GM21526 (cell line): Measurements from ENCODE around the gene TRAF3IP1.
"Not testable (repeated sequence)": the region's sequence is repeated elsewhere in the genome, so short reads cannot be mapped to it uniquely, and the experiment has no call there.

Experiments used
- ATAC-seq: cut with Tn5 transposase; IDR thresholded peaks from one replicate; pipeline ENCODE4 v1.9.1; 2021; ENCODE audit warnings: moderate library complexity; ENCODE audit not compliant: unreplicated experiment, low FRiP score

Gene TRAF3IP1, protein sequence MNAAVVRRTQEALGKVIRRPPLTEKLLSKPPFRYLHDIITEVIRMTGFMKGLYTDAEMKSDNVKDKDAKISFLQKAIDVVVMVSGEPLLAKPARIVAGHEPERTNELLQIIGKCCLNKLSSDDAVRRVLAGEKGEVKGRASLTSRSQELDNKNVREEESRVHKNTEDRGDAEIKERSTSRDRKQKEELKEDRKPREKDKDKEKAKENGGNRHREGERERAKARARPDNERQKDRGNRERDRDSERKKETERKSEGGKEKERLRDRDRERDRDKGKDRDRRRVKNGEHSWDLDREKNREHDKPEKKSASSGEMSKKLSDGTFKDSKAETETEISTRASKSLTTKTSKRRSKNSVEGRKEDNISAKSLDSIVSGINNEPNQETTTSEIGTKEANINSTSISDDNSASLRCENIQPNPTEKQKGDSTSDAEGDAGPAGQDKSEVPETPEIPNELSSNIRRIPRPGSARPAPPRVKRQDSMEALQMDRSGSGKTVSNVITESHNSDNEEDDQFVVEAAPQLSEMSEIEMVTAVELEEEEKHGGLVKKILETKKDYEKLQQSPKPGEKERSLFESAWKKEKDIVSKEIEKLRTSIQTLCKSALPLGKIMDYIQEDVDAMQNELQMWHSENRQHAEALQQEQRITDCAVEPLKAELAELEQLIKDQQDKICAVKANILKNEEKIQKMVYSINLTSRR

GRCh38 chr2:238320246-238320647 lies at the start of gene TRAF3IP1:
TSS of gene TRAF3IP1 (plus strand) at chr2:238320518. CDS start at chr2:238320663, 145 bp downstream.
- ATAC-seq: peak; percentile 93

GRCh38 chr2:238270606-238271005 lies 49.7 kb upstream of the TRAF3IP1 start:
- ATAC-seq: no peak

- no peak for ATAC-seq
Measured at GRCh38 chr2:238271061-238271554, 49.2 kb upstream of the TRAF3IP1 start.

DNA sequence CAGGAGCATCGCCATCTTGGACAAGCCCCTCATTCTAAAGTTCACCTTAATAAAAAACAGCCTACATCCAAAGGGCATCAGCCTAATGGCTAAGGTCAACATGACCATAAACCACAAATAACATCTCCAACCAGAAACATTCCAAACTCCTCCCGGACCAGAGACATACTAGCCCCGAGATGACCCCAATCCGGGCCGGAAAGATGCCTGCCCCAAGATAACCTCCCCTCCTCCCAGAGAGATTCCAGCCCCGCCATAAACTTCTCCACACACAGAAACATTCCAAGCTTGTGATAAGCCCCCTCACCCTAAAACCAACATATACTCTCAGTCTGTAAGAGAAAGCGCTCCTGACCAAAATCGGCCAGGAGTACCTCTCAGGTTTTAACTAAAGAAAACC lies 48.6 kb upstream of the TRAF3IP1 start:
- not testable (repeated sequence) for ATAC-seq

GRCh38 chr2:238272156-238272555 lies 48.2 kb upstream of the TRAF3IP1 start:
- ATAC-seq: no peak

DNA sequence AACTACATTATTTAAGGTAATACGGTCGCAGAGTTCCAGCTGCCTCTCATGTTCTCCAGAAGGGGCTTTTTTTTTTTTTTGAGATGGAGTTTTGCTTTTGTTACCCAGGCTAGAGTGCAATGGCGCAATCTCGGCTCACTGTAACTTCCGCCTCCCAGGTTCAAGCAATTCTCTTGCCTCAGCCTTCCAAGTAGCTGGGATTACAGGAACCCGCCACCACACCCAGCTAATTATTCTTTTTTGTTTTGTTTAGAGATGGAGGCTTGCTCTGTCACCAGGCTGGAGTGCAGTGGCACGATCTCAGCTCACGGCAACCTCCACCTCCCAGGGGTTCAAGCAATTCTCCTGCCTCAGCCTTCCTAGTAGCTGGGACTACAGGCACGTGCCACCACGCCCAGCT lies 46.9 kb upstream of the TRAF3IP1 start:
- ATAC-seq: not testable (repeated sequence)

DNA sequence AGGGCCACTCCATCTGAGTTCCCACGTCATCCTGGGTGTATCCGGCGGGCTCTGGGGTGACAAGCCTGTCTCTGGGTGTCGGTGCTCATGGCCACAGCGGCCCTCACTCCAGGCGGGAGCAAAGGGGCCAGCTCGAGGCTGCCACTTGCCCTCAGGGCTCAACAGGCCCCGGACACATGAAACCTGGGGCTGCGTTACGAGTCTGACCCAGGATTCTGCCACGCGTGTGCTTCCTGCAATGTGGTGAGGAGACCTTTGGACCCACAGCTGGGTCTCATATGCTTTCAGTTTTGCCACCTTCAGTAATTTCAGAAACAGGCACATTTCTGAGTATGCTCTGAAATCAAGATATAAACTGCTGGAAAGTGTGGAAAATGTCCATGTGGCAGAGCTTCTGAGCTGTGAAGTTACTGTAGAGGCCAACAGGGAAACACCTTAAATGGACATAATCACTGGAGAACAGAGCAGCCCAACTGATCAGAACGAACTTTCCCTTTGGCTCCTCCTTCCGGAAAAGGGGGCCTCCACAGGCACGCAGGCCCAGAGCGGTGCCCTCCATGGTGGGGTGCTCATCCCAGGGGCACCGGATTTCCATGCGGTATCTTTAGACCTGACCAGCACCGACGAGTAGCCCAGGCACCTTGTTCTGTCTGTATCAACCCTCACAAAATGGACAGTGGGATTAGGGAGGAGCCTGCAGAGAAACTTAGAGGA lies 46.0 kb upstream of the TRAF3IP1 start:
- no peak for ATAC-seq

- no peak for ATAC-seq
Measured at GRCh38 chr2:238277695-238278094, 42.6 kb upstream of the TRAF3IP1 start.

GRCh38 chr2:238278626-238279323 lies 41.5 kb upstream of the TRAF3IP1 start:
- ATAC-seq: no peak

- no peak for ATAC-seq
Measured at GRCh38 chr2:238279324-238279682, 41.0 kb upstream of the TRAF3IP1 start.

GRCh38 chr2:238280083-238280825 lies 40.1 kb upstream of the TRAF3IP1 start:
- no peak for ATAC-seq

- ATAC-seq: no peak
Measured at GRCh38 chr2:238281826-238282480, 38.4 kb upstream of the TRAF3IP1 start.

DNA sequence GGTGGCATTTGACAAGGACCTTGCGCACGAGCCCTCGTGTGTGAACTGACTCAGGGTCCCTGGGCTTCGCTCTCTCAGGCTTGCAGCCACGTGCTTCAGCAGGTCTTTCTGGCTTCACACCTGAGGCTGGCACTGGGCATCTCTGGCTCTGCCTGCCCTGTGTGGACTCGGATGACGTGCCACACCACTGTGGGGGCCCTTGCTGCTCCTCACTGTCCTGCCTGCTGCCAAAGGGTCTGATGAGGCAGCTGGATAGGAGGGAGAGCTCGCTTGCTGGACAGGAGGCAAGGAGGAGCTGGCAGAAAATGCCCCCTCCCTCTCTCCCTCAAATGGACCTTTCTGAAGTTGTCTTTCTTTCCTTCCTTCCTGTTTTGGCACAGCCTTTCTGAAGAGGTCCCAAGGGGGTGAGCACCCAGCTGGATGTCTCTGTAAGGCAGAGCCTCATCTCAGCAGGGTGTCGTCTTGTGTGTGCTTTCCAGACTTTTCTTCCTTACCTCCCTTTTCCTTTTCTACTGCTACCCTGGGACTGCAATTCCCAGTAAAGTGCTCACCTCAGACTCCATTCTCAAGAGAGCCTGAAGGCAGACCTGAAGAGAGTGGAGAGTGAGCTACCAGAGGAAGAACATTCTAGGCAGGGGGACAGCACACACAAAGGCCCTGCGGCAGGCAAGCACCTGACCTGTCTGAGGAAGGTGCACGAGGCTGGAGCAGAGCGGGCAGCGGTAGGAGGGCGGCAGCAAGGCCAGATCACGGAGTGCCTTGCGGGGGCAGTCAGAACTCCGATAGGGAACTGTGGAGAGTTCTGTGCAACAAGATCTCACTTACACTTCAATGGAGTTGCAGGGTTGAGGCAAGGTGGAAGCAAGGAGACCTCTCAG lies 37.2 kb upstream of the TRAF3IP1 start:
- no peak for ATAC-seq

DNA sequence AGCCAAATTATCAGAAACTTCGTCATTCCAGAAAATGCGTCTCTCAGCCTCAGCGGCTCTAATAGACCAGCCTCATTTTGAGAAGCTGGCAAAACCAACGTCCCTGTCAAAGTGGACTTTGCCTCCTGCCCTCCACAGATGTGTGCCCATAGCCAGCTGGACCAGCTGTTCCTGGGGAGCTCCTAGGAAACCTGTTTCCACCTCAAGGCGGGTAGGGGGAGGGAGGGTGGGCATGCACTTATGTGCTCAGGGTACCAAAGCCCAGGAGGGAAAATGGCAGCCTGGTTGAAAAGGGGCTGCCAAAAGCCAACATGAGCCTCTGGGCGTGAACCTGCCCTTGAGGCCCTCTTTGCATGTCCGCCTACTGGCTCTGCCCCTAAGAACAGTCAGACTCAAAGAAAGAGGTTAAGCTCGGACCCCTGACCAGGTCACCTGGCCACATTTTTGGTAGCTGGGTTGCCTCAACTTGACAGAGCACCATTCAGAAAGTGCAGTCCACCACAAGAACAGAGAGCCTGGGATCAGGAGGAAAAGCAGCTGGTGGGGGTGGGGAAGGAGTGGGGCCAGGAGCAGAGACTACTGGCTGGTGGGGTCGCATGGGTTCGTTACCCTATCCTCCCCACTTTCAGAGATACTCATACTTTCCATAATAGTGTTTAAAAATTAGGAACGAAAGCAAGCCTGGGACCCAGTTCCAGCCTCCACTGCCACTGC lies 35.4 kb upstream of the TRAF3IP1 start:
- no peak for ATAC-seq

DNA sequence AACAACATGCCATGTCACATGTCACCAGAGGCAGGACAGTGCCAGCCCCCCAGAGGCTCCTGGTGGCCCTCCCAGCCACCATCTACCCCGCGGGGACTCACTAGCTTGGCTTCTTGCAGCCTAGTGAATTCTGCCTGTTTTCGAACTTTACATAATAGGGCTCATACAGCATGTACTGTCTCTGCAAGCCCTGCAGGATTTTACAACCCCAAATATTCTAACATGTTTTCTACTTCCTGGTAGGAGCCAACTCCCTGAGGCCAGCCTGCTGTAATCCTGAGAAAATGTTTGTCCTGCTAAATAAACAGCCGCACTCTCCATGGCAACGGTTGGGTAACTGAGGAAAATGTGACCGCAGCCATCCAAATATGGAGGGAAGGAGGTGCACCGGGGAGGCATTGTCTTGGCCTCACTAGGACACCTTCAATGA lies 34.6 kb upstream of the TRAF3IP1 start:
- no peak for ATAC-seq

- ATAC-seq: no peak
Measured at GRCh38 chr2:238286095-238286494, 34.2 kb upstream of the TRAF3IP1 start.

GRCh38 chr2:238286551-238286950 lies 33.8 kb upstream of the TRAF3IP1 start:
- ATAC-seq: no peak
